HEK293 (cell line): ENCODE data around the gene STOX1.

Experiments
- BCL11B ChIP-seq: fragments of 450-650 bp; formaldehyde crosslinking; IDR thresholded peaks from 2 replicates; pipeline ENCODE4 v1.5.1; 2016; ENCODE audit warnings: low read depth, missing biosample characterization, missing genetic modification characterization
- KLF17 ChIP-seq: fragments of 450-650 bp; formaldehyde crosslinking; IDR thresholded peaks from 2 replicates; pipeline ENCODE4 v1.5.1; 2016; ENCODE audit warnings: missing biosample characterization, missing genetic modification characterization
- MYNN ChIP-seq: fragments of 450-650 bp; formaldehyde crosslinking; IDR thresholded peaks from 2 replicates; pipeline ENCODE4 v1.5.1; 2016; ENCODE audit warnings: missing biosample characterization, missing genetic modification characterization, borderline replicate concordance
- REPIN1 ChIP-seq: fragments of 450-650 bp; formaldehyde crosslinking; IDR thresholded peaks from 2 replicates; pipeline ENCODE4 v1.5.1; 2017; ENCODE audit warnings: missing biosample characterization, missing genetic modification characterization, low read depth
- REST ChIP-seq: fragments of 450-650 bp; formaldehyde crosslinking; IDR thresholded peaks from 2 replicates; pipeline ENCODE4 v1.5.1; 2016; ENCODE audit warnings: missing biosample characterization, missing genetic modification characterization
- ZNF133 ChIP-seq: fragments of 450-650 bp; formaldehyde crosslinking; IDR thresholded peaks from 2 replicates; pipeline ENCODE4 v1.5.1; 2016; ENCODE audit warnings: missing biosample characterization, missing genetic modification characterization
- ZNF266 ChIP-seq: fragments of 450-650 bp; formaldehyde crosslinking; IDR thresholded peaks from 2 replicates; pipeline ENCODE4 v1.5.1; 2016; ENCODE audit warnings: missing biosample characterization, missing genetic modification characterization, low read depth
- ZNF394 ChIP-seq: fragments of 450-650 bp; formaldehyde crosslinking; IDR thresholded peaks from 2 replicates; pipeline ENCODE4 v1.5.1; 2016; ENCODE audit warnings: missing biosample characterization, missing genetic modification characterization, mild to moderate bottlenecking, moderate library complexity, borderline replicate concordance
- ZNF558 ChIP-seq: fragments of 450-650 bp; formaldehyde crosslinking; IDR thresholded peaks from 2 replicates; pipeline ENCODE4 v1.5.1; 2016; ENCODE audit warnings: missing biosample characterization, missing genetic modification characterization
- ZNF768 ChIP-seq: fragments of 450-650 bp; formaldehyde crosslinking; IDR thresholded peaks from 2 replicates; pipeline ENCODE4 v1.5.1; 2018; ENCODE audit warnings: missing biosample characterization, mild to moderate bottlenecking, missing genetic modification characterization
- TF ChIP-seq, protein P1 (sequence below): fragments of 450-650 bp; formaldehyde crosslinking; IDR thresholded peaks from 2 replicates; pipeline ENCODE4 v1.5.1; 2016; ENCODE audit warnings: missing biosample characterization, missing genetic modification characterization
- TF ChIP-seq, protein P2 (sequence below): fragments of 450-650 bp; formaldehyde crosslinking; optimal IDR thresholded peaks from 2 replicates; pipeline ENCODE3; 2016; ENCODE audit warnings: missing biosample characterization, mild to moderate bottlenecking, missing genetic modification characterization

- TF ChIP-seq REST (tag by site-specific recombination) (no peak), ZNF768 (tag by site-specific recombination) (no peak), ZNF558 (no peak), MYNN (tag by site-specific recombination) (no peak), ZNF394 (tag by site-specific recombination) (no peak), ZNF133 (no peak), REPIN1 (no peak), KLF17 (tag by site-specific recombination) (no peak), ZNF266 (no peak), BCL11B (no peak)
- TF ChIP-seq, protein P1, sequence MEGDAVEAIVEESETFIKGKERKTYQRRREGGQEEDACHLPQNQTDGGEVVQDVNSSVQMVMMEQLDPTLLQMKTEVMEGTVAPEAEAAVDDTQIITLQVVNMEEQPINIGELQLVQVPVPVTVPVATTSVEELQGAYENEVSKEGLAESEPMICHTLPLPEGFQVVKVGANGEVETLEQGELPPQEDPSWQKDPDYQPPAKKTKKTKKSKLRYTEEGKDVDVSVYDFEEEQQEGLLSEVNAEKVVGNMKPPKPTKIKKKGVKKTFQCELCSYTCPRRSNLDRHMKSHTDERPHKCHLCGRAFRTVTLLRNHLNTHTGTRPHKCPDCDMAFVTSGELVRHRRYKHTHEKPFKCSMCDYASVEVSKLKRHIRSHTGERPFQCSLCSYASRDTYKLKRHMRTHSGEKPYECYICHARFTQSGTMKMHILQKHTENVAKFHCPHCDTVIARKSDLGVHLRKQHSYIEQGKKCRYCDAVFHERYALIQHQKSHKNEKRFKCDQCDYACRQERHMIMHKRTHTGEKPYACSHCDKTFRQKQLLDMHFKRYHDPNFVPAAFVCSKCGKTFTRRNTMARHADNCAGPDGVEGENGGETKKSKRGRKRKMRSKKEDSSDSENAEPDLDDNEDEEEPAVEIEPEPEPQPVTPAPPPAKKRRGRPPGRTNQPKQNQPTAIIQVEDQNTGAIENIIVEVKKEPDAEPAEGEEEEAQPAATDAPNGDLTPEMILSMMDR (tag by site-specific recombination) = no peak
- TF ChIP-seq, protein P2, sequence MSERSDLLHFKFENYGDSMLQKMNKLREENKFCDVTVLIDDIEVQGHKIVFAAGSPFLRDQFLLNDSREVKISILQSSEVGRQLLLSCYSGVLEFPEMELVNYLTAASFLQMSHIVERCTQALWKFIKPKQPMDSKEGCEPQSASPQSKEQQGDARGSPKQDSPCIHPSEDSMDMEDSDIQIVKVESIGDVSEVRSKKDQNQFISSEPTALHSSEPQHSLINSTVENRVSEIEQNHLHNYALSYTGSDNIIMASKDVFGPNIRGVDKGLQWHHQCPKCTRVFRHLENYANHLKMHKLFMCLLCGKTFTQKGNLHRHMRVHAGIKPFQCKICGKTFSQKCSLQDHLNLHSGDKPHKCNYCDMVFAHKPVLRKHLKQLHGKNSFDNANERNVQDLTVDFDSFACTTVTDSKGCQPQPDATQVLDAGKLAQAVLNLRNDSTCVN (tag by site-specific recombination) = no peak
Observed at GRCh38 chr10:68877482-68878110, 50.3 kb downstream of the STOX1 start.
